Fibroblast of skin of scalp (primary cell): ENCODE measurements around the gene TEF.

ENCODE experiments used
- DNase-seq: peaks from one replicate; pipeline ENCODE4 v3.0.0-alpha.2; 2013

The TEF gene

DNA sequence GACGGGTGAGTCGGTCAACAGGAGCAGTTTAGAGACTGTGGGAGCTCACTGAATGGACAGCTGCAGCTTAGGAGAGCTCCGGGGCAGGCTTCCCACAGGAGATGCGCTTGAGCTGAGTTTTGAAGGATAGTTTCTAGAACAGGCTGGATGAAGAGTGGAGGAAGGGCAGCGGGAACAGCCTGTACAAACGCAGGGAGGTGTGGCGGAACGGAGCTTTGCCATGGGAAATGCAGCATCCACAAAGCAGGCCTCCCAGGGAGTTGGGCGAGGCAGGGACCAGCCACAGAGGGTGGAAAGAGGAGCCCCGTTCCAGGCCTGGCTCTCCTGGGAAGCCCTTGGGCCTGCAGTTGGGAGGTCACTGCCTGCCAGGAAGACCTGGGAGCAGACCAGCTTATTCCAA is 26.8 kb upstream of the TEF start:
- no peak for DNase-seq

GRCh38 chr22:41355895-41356294 is 25.8 kb upstream of the TEF start:
- DNase-seq, result no peak

- no peak for DNase-seq
Observed at GRCh38 chr22:41356430-41357028, 25.2 kb upstream of the TEF start.

- DNase-seq, result no peak
Observed at GRCh38 chr22:41357191-41357590, 24.6 kb upstream of the TEF start.

DNA sequence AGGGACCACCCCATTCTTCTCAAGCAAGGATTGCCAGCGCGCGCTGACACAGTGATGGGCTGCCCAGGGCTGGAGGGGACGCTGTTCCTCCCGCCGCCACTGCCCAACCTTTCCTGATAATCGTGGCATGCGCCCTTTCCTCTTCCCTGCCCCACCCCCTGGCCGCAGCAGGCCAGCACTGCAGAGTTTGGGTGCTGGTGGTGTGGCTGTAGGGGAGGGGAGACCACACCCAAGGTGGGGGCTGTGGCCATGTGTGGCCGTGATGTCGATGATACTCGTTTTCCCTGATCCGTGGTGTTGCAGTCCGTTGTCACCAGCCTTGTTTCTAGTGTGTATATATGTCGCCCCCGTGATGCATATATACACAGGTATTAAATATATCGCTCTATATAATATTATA is 22.8 kb upstream of the TEF start:
- no peak for DNase-seq

- no peak for DNase-seq
Observed at GRCh38 chr22:41359376-41359775, 22.4 kb upstream of the TEF start.

DNA sequence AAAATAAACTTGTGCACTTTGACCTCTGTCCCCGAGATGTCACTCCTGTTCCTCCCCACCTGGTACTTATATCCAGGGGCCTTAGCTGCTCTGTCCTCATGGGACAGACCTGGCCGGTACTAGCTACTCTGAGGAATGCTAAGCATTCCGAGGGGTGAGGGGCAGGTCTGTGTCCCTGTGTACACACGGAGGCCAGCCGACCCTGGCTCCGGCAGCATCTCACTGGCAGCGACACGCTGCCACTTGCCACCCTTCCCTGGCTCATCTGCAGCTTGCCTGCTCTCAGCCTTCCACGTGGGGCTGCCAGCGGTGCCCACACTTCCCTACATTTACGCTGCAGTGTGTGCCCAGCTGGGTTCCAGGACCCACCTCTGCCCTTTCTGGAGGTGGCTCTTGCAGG is 21.6 kb upstream of the TEF start:
- no peak for DNase-seq

DNA sequence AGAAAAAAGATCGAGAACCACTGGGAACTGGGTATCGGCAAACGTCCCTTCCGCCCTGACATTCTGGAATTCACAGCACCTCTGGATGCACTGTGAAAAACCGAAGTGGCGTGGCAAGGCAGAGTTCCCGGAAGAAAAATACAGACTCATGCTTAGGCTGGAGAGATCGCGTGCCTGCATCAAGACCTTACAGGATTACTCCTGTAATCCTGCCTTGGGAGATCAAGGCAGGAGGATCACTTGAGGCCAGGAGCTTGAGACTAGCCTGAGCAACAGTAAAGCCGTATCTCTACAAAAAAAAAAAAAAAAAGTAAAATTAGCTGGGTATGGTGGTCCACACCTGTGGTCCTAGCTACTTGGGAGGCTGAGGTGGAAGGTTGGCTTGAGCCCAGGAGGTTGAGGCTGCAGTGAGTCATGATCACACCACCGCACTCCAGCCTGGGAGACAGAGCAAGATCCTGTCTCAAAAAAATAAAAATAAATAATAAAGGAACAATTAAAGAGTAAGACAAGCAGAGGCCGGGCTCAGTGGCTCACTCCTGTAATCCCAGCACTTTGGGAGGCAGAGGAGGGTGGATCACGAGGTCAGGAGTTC is 19.9 kb upstream of the TEF start:
- DNase-seq, result no peak

DNA sequence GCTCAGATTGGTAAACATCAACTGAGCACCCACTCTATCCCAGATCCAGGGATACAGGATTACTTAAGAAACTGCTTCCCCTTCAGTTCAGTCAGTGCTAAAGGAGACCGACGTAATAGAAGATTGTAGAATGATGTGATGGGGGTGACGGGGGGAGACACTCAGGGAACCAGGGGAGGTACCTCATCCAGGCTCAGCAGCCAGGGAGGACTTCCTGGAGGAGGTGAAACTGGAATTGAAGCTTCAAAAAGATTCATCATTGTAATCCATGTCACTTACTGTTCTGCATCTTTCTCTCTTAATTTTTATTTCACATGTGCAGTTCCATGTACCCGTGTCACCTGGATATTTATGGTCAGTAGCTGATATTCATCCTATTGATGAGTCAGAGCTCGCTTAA is 19.1 kb upstream of the TEF start:
- no peak for DNase-seq

GRCh38 chr22:41364233-41364632 is 17.5 kb upstream of the TEF start:
- no peak for DNase-seq

GRCh38 chr22:41364955-41365354 is 16.8 kb upstream of the TEF start:
- no peak for DNase-seq

GRCh38 chr22:41365425-41365824 is 16.3 kb upstream of the TEF start:
- no peak for DNase-seq

- DNase-seq, result no peak
Observed at GRCh38 chr22:41366323-41367029, 15.3 kb upstream of the TEF start.

GRCh38 chr22:41367039-41367679 is 14.6 kb upstream of the TEF start:
- peak; percentile 91 for DNase-seq

DNA sequence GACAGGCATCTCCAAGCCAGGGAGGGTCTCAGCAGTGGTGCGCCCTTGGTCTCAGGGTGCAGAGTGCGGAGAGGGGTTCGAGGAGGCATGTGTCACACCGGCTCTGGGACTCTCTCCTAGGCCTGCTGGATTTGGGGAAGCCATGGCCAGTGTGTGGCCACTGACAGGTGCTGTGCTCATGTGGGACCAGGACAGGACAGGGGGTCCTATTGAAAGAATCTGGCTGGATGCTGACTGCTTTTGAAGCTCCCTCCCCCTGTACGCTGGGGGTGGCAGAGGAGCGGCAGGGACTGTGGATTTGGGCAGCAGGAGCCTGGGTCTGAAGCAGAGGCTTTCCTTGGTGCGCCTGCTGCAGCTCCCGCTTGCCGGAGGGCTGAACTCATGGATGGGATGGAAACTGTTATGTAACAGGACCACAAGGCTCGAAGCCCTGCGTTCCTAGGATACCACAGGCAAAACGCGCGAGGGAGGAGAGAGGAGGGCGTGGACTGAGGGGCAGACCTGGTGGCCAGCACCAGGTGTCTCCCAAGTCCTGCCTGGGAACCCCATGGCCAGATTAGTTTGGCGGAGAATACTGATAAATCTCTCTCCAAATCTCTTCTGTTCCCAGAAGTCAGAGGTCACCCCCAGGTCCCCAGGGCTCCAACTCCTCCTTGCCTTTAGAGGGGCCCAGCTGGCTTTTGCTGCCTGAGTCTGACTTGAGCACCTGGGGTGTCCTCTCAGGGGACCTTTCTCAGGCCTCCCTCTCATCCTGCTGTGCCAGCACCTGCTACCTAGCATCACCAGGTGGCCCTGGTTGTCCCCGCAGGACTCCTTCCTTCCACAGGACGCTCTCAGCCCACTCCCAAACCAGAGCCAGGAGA is 13.8 kb upstream of the TEF start:
- DNase-seq, result peak; percentile 26

GRCh38 chr22:41368543-41369423 is 13.0 kb upstream of the TEF start:
- no peak for DNase-seq

- DNase-seq, result no peak
Observed at GRCh38 chr22:41369424-41369745, 12.4 kb upstream of the TEF start.

DNA sequence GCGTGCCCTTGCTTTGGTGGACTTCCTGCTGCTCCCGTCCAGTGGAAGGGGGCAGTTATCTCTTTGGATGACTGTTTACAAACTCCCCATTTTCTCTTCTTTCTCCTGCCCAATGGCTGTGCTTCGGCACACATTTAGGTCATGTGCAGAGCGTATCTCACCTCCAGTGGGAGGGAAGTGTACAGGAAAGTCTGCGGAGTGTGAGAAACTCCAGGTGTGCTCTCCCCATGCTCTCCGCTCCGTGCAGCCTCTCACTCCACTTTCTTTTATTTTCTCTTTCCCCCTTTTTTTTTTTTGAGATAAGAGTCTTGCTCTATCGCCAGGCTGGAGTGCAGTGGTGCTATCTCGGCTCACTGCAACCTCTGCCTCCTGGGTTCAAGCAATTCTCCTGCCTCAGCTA is 11.9 kb upstream of the TEF start:
- no peak for DNase-seq

- DNase-seq, result no peak
Observed at GRCh38 chr22:41377846-41378245, 3.9 kb upstream of the TEF start.

DNA sequence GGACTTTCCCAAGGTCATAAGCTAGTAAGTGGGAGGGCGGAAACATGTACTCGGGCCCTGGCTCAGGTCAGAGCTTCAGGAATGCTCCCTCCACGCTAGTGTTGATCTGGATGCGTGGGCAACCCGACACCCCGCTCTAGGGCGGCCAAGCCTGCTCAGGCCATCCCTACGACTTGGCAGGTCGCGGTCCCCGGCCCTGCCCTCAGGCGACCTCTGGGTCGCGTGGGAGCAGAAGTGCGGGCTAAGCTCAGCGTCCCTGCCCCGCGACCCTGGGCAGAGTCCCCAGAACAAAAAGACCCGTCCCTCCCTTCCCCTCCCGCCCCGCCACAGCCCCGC is 781 bp upstream of the TEF start:
- peak; percentile 65 for DNase-seq

DNA sequence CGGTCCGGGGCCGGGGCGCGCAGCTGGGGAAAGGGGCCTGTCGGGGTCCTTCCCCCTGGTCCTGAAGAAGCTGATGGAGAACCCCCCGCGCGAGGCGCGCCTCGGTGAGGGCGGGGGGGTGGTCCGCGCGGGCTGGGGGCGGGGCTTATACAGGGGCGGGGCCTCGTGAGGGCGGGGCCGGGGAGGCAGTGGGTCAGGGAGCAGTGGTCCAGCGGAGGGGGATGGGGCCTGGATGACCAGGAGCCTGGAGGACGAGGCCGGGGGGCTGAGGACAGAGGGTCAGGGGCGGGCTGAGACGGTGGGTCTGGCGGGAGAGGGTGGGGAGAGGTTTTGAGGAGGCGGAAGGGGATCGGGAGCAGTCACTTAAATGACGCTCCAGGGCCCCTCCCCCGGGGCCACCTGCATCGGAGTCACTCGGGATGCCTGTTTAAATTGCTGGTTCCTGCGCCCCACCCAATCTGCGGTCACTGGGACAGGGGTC is 396 bp downstream of the TEF start:
- peak; percentile 62 for DNase-seq

DNA sequence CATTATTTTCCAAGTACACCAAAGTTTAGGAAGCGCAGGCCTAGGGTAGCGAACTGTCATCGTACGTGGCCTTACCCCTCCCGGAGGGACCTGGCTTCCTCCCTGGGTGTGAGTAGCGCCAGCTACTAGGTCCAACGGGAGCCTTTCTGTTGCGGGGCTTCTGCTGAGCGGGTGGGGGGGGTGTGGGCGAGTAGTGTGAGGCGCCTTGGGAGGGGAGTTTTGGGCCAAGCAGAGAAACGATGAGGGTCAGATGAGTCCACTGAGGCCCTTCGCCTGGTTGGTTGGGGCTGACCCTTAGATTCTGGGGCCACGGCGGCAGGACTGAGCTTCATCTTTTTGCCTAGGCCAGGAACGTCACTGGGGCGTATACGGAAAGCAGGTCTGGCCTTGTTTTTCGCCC is 868 bp downstream of the TEF start:
- no peak for DNase-seq
